GM19238 (cell line): ENCODE results near the gene LRRC55.

ENCODE experiments used
- DNase-seq: peaks from one replicate; pipeline ENCODE4 v3.0.0; 2011; ENCODE audit warnings: low spot score; ENCODE audit not compliant: insufficient read length

Gene LRRC55, protein sequence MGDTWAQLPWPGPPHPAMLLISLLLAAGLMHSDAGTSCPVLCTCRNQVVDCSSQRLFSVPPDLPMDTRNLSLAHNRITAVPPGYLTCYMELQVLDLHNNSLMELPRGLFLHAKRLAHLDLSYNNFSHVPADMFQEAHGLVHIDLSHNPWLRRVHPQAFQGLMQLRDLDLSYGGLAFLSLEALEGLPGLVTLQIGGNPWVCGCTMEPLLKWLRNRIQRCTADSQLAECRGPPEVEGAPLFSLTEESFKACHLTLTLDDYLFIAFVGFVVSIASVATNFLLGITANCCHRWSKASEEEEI

DNA sequence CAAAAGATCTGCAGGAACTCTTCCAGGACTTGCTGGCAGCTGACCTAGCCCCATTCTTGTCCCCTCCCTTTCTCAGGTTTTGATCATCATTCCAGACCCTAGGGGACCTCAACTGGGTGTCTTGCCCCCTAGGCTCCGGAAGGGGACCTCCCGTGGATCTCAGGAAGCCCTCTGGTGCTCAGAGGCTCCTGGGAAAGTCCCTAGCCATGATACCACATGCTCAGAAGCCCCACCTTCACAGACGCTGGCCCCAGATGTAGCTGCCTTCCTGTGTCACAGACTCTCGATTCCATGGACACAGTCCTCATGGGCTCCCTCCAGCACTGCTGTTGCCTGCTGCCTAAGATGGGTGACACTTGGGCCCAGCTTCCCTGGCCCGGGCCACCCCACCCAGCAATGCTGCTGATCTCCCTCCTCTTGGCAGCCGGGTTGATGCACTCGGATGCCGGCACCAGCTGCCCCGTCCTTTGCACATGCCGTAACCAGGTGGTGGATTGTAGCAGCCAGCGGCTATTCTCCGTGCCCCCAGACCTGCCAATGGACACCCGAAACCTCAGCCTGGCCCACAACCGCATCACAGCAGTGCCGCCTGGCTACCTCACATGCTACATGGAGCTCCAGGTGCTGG, at the start of gene LRRC55:
Gene LRRC55 (plus strand): TSS at position 276 of the 628 bp plus-strand sequence. CDS start 70 bp downstream, at position 346.
- no peak for DNase-seq

DNA sequence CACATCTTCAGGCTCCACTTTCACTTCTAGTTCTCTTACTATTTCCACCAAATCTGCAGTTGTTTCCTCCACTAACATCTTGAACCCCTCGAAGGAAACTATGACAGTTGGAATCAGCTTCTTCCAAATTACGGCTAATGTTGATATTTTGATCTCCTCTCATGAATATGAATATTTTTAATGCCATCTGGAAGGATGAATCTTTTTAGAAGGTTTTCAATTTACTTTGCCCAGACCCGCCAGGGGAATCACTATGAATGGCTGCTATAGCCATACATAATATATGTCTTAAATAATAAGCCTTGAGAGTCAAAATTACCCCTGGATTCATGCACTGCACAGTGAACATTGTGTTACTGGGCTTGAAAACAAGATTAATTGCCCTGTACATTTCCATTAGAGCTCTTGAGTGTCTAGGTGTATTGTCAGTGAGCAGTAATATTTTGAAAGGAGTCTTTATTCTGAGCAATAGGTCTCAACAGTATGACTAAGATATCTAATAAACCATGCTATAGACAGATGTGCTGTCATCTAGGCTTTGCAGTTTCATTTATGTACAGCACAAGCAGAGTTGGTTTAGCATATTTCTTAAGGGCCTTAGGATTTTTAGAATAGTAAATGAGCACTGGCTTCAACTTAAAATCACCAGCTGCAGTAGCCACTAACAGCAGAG, 48.3 kb upstream of the LRRC55 start:
- DNase-seq, result no peak

DNA sequence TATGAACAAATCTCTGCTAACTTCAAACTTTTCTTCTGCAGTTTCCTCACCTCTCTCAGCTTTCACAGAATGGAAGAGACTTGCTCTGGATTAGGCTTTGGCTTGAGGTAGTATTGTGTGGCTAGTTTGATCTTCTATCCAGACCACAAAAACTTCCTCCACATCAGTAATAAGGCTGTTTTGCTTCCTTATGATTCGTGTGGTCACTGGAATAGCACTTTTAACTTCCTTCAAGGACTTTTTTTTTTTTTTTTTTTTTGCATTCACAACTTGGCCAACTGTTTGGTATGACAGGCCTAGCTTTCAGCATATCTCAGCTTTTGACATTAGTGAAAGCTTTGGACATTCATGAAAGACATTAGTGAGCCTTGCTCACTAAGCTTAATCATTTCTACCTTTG, 47.5 kb upstream of the LRRC55 start:
- DNase-seq, result no peak

DNA sequence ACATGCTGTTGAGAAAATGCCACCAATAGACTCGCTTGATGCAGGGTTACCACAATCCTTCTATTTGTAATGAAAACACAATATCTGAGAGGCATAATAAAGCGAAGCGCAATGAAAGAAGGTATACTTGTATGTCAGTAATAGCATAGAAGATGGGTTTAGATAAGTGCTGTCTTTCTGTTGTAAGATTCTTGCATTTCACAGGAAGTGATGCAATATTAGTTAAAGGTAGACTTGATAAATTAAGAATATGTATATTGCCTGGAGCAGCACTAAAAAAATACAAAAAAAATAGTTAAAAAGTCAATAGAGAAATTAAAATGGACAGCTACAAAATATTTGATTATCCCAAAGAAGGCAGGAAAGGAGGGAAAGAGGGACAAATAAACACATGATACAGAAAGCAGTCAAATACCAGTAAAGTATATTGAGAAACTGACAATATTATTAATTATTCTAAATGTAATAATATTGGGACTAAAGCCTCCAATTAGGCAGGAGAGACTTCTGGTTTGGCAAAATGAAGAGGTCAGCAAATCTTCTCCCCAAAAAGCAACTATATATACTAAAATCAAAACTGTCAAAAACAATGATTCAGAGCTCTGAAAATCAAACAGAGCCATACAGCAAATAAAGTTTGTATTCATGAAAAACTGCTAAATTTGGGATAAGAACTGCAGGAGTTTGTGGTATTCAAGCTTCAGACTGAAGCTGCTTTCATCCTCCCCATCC, 46.6 kb upstream of the LRRC55 start:
- DNase-seq, result no peak

GRCh38 chr11:57140568-57140967, 41.2 kb upstream of the LRRC55 start:
- DNase-seq, result no peak

DNA sequence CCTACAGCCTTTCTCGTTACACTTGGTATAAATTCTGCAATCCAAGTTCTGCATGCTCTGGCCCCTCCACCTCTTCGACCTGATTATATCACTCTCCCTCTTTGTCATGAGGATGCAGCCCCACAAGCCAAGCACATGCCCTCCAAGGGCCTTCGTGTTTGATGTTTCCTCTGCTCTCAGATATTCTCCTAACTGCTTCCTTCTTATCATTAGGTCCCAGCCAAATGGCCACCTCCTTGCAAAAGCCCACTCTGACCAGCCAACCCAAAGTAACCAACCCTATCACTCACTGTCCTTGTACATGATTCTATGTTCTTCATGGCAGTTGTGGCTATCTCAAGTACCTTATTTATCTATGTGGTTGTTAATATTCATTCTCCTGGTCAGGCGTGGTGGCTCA, 38.3 kb upstream of the LRRC55 start:
- no peak for DNase-seq

- DNase-seq, result no peak
Observed at GRCh38 chr11:57144075-57144474, 37.7 kb upstream of the LRRC55 start.

DNA sequence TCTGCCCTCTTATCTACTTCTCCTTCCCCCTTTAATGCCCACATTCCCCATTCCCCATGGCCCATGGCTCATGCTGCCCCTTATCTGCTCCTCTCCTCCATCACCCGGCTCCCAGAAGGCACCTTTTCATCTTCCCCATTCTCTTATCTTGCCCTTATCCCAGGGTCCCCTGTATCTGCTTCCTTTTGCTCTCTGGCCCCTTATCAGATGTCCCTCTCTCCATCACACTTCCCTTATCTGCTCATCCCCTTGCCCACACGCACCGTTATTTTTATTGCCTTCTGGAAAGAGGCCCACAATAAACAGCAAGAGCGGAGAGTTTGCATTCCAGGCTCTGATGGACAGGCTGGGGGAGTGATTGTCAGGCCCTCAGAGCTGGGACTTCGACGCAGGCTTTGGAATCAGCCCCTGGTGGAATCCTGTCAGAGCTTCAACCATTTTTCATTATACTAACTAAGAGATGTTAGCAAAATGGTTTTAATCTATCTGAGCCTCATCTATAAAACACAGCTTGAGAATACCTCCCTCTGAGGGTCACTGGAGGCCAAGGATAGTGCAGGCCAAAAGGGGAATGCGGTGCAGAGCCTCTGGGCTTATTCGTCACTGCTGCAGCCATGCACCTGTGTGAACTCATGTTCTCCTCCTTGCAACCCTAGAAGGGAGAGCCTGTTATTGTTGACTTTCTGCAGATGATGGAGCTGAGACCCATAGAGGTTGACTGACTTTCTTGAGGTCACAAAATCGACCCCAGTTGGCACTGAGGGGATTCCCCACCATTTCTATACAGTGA, 37.0 kb upstream of the LRRC55 start:
- no peak for DNase-seq

DNA sequence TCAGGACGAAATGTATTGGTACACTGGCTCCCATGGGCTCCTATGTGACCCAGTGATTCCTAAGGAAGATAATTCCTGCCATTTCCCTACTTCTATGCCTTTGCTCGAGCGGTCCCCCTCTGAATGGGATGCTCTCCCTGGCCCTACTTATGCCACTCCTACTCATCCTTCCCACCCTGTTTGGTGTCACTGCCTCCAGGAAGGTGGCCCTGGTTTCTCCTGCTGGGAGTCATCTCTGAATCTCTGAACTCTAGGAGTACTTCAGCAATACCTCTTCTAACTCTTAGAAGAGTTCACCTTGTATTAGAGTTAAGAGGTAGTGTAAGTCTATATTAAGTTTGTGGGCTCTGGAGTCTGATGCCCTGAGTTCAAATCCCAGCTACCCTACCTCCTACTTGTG, 35.5 kb upstream of the LRRC55 start:
- DNase-seq, result no peak

- DNase-seq, result no peak
Observed at GRCh38 chr11:57148621-57149020, 33.1 kb upstream of the LRRC55 start.

DNA sequence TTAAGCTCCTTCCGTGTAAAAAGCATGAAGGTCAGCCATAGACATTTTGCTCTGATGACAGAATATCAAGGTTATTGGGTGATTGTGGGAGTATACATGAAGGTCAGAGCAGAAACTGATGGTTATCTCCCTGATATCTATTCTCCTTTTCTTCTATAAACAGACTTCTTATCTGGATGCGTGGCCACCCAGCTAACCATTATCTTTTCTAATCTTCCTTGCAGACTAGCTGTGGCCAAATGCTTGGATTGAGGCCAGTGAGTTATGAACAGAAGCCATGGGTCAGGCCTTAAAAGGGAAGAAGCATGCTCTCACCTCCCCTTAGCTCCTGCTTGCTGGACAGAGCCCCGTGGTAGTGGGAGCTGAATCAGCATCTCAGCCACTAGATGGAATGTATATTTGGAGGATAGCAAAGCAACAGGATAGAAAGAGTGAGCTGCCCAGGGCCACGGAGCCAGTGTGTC, 31.3 kb upstream of the LRRC55 start:
- DNase-seq, result no peak

GRCh38 chr11:57152134-57152533, 29.6 kb upstream of the LRRC55 start:
- DNase-seq, result no peak

- no peak for DNase-seq
Observed at GRCh38 chr11:57153448-57153847, 28.3 kb upstream of the LRRC55 start.

DNA sequence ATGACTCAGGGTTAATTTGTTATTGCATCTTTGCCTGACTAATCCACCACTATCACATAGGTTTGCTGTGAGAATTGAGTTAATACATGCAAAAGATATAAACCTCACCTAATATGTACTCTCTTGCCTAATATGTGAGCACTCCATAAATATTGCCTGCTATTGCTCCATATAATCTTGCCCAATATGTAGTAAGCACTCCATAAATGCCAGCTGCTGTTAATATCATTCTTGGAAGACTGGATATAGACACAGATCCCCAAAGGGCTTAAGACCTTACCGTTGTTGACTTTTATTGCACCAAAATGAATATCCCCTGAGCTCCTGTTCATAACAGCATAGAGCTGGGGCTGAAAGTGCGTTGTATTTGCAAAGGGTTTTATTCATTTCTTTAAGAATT, 27.0 kb upstream of the LRRC55 start:
- no peak for DNase-seq

DNA sequence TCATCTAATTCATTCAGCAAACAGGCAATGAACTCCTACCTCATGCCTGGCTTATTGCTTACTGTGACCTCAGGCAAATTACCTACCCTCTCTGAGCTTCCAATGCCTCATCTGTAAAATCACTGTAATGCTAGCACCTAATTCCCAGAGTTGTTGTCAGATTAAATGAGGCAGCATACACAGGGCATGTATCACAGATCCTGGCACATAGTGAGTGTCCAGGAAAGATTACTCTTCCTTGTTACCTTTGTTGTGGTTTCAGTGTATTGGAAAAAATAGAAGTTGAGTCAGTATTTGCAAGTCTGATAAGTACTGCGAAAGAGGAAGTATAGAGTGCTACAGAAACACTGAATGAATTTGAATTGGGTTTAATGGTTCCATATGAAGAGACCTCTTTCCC, 26.4 kb upstream of the LRRC55 start:
- no peak for DNase-seq

- DNase-seq, result no peak
Observed at GRCh38 chr11:57155838-57156607, 25.7 kb upstream of the LRRC55 start.

GRCh38 chr11:57156928-57157327, 24.8 kb upstream of the LRRC55 start:
- DNase-seq, result no peak

- DNase-seq, result no peak
Observed at GRCh38 chr11:57157624-57158023, 24.1 kb upstream of the LRRC55 start.

GRCh38 chr11:57158180-57158579, 23.6 kb upstream of the LRRC55 start:
- no peak for DNase-seq

DNA sequence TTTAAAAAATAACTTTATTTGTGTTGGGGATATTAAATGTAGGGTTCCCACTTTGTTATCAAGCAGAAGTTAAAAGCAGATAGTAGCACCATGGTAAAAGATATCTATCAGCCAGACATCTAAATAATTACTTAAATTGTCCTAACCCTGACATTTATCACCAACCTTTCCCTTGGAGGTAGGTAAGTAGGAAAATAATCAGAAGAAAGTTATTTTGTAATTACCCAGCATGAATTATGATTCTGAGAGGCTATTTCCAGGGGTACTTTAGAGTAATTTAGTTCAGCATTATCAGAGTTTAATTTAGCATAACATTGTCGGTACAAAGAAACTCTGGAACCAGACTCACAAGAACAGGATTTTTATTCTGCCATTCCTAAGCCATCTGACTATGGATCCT, 23.2 kb upstream of the LRRC55 start:
- no peak for DNase-seq
